Upper lobe of left lung (tissue), 4 donors: Measurements from ENCODE around the gene ADSL.

ENCODE experiments used
- CTCF ChIP-seq, 6 experiments: fragments of 450-650 bp in 4 of 6; fragments of 200-600 bp in 2 of 6; sonication (generic) in 2 of 6; IDR thresholded peaks; one replicate each; pipeline ENCODE4 v1.5.1; 2016 to 2019; ENCODE audit warnings: antibody characterized with exemption in 6 of 6
- EP300 ChIP-seq, 4 donors: sonication (generic); formaldehyde crosslinking; IDR thresholded peaks; one replicate each; pipeline ENCODE4 v1.5.1; 2017; ENCODE audit warnings: antibody characterized with exemption in 4 of 4, control low read depth in 2 of 4
- POLR2A ChIP-seq, 4 donors: fragments of 450-650 bp; IDR thresholded peaks; one replicate each; pipeline ENCODE4 v1.5.1; 2016 to 2017; ENCODE audit warnings: antibody characterized with exemption in 4 of 4, mild to moderate bottlenecking in 2 of 4
- POLR2AphosphoS5 ChIP-seq, 2 donors: sonication (generic); formaldehyde crosslinking; IDR thresholded peaks; one replicate each; pipeline ENCODE4 v1.5.1; 2017; ENCODE audit warnings: antibody characterized with exemption in 2 of 2

- TF ChIP-seq POLR2A (IDR thresholded peaks at IDR 0.05) (no peak), CTCF (IDR thresholded peaks at IDR 0.05) (no peak), EP300 (IDR thresholded peaks at IDR 0.05) (no peak), POLR2AphosphoS5 (IDR thresholded peaks at IDR 0.05) (no peak)
These were observed 69.4 kb downstream of the ADSL start for GRCh38 chr22:40415531-40416266.
